Middle frontal gyrus (tissue), 1 donor: ENCODE data around the gene ATF3.
A peak's percentile ranks its signal among the peaks of the same experiment; 100 is the strongest.

Experiments
- DNase-seq: peaks from one replicate; pipeline ENCODE4 v3.0.0-alpha.2; 2015; ENCODE audit warnings: low spot score; ENCODE audit errors: extremely low spot score

The ATF3 gene, protein sequence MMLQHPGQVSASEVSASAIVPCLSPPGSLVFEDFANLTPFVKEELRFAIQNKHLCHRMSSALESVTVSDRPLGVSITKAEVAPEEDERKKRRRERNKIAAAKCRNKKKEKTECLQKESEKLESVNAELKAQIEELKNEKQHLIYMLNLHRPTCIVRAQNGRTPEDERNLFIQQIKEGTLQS

DNA sequence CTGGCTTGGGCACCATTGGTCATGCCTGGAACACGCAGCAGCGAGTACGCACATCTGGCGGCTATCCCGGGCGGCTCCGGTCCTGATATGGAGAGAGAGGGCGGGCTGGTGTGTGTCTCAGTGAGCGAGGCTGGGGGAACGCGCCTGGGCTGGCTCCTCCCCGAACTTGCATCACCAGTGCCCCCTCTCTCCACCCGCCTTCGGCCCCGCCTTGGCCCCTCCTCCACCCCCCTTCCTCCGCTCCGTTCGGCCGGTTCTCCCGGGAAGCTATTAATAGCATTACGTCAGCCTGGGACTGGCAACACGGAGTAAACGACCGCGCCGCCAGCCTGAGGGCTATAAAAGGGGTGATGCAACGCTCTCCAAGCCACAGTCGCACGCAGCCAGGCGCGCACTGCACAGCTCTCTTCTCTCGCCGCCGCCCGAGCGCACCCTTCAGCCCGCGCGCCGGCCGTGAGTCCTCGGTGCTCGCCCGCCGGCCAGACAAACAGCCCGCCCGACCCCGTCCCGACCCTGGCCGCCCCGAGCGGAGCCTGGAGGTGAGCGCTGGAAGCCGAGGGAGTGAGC is at the start of gene ATF3:
Gene ATF3, plus strand, starts transcription at position 370 of the 567 bp plus-strand sequence. CDS start 6,261 bp downstream, outside the sequence.
- DNase-seq: peak; percentile 94

DNA sequence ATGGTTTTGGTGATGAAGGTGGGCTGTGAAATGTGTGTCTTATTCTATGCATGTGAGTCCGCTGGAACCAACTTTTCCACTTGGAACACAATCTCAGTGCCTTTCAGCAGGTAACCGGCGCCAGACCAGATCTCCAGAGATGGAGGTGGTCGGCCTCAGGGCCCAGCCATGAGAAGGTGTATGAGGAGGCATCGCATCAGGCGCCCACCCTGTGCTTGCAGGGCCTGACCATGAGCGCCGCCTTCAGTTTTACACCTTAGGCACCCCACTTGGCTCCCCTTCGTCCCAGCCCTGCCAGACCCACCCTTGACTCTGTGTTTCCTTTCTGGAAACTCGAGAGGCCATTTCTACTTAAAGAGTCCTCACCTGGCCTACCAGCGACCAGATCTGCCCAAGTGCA is 48.6 kb upstream of the ATF3 start:
- DNase-seq: no peak

DNA sequence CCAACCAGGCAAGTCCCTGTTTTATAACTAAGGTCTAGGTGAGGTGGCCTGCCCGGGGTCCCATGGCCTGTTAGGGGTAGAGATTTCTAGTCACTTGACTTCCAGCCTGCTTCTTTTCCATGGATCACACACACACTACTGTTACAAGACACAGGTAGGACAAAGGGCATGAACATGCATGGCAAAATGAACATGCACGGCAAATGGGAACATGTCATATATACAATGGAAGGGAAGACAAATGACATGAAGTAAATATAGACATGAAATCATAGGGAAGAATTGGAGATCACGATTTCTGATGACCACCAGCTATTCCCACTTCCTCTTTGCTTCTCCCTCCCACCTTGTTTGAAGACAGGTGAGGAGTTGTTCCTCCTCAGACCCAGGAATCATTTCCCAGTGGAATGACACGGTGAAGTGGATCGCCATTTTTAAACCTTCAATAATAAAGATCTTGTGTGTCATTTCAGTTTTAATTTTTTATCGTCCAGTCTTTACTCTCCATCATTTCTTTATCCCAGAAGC is 47.6 kb upstream of the ATF3 start:
- no peak for DNase-seq

DNA sequence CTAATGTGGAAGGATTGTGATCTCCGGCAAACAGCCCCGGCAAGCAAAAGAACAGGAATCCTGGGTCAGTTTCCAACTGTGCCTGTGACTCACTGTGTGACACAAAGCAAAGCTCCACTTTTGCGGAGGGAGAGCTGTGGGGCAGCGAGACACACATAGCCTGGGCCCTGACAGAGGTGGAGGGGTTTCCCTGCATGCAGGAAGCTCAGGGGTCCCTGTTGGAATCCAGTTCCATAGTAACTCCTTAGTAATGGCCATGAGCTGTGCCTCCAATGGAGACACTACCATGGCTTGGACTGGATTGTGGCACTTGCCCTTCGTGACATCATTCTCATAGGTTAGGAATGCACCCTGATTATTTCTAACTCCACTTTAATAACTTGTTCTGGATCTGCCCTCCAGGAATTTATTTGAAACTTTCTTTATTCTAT is 47.0 kb upstream of the ATF3 start:
- DNase-seq: no peak

DNA sequence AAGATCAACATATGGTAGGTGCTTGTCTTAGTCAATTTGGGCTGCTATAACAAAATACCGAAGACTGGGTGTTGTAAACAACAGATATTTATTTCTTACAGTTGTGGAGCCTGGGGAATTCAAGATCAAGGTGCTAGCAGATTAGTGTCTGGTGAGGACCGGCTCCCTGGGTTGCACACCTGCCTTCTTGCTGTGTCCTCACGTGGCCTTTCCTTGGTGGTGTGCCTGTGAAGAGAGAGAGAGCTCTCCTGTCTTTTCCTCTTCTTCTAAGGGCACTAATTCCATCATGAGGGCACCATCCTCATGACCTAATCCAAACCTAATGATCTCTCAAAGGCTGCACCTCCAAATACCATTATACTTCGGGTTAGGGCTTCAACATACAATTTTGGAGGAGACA is 45.8 kb upstream of the ATF3 start:
- no peak for DNase-seq

DNA sequence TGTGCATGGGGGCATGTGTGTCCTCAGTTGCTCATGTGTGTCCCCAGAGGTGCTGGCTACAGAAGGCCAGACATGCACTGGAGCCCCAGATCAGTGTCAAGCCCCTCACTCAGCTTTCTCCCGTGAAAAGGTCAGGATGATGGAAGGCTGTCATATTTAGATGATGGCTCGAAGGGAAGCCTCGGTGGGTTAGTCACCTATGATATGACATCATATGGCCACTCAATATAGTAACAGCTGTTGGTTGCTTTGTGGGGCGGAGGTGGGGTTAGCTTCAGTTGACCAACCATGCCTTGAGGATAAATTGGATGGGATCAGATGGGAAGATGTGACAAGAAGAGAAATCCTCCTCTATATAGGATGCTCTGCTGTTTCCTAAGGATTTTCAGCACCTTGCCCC is 43.5 kb upstream of the ATF3 start:
- no peak for DNase-seq

DNA sequence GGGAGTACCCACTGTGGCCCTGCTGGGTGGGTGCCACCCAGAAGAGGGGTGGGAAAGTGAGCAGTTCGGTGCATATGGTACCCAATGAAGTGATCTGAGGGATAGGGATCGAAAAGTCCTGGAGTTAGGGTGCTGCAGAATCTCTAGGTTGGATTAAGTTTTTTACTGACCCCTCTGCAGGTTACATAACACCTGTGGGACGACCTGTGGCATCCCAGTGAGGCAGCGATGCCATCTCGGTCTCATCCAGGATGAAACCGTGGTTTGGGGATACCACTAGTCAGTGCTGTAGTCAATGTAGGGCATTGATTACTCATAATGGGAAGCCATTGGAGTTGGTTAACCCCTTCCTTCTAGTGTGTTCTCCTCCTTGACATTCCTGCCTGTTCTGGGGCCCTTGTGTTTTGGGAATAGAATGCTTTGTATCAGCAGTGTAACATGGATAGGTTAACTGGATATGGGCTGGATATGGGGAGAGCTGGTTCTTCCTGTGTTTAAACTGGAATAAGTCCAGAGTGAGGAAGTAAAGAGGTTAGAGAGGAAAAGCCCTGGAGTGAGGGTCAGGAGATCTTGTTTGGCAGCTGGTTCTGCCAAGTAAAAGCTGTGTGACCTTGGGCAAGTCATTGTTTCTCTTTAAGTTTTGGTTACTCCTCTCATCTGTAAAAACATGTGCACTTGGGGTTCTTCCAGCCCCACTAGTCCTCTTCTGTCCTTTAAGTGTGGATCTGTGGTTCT is 42.8 kb upstream of the ATF3 start:
- DNase-seq: no peak

DNA sequence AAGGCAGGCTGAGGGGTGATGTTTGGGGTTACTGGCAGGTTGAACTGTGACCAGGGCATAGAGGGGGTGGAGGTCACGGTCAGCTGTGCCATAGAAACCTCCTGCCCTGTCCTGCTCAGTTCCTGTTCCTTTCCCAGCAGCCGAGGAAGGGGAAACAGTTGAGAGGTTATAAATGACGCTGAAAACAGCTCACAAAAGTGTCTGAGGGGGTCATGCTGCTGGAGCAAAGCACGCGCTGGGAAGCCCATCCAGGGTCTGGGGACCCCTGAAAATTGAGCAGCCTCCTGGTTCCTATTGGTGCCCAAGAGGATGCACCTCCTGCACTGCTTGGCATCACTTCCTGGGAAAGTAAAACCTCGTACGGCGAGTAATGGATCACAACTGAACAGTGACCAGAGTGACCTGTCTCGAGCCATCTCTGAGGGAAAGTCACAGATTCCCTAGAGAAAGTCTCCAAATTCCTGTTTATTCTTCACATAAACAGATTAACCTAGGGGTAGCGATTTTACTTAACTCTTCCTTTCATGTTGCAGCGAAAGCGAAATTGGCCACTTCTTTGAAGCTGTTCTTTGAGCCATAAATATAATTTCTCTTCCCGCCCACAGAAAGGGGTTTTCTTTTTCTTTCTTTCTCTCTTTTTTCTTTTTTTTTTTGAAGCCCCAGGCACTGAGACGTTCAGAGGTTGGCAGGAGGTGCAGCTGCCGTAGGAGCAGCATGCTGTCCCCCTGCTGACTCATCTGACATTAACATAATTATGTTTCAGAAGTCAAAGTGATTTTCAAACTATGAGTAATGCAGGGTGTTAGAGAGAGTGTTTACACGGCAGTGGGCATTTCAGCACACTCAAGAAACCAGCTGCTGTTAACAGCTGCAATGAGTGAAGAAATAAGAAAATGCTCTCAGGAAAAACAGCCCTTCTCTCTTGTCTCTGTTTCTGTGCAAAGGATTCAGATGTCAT is 41.8 kb upstream of the ATF3 start:
- no peak for DNase-seq

DNA sequence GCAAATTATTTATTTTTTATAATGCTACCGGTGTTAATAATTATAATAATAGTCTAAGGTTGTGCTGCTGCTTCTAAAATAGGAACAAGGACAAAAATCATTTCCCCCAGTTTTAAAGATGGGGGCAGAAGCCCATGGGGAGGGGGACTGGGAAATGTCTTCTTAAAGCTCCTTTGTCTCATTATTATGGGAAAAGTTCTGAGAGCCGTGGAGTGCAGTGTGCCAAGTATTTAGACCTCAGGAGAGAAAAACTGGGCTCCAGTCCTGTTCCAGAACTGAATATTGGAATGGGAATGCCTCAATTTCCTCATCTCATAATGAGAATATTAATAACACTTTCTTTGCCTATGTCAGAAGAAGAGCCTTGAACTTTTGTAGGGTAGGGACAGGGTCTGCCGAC is 40.9 kb upstream of the ATF3 start:
- no peak for DNase-seq

DNA sequence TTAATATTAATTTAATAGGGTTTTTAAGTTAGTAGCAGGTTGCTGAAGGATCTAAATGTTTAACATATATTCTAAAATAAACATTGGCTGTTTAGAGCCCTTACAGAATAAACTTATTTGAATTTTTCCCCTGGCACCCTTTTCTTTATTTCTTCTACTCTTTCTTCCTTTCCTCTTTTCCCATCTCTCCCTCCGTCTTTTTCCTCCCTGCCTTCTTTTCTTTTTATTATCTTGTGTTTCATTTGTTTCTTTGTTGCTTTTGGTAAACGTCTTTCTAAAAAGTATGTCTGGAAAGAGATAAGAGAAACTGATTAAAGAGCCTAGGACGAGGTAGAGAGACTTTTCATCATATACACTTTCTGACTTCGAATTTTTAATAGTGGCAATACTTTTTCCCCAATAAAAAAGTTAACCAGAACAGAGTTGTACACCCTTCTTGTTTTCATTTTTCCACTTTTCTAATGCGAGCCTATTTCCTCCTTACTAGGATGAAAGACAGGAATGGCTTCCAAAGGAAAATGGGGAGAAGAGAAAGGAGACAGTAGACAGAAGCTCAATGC is 39.5 kb upstream of the ATF3 start:
- DNase-seq: no peak

DNA sequence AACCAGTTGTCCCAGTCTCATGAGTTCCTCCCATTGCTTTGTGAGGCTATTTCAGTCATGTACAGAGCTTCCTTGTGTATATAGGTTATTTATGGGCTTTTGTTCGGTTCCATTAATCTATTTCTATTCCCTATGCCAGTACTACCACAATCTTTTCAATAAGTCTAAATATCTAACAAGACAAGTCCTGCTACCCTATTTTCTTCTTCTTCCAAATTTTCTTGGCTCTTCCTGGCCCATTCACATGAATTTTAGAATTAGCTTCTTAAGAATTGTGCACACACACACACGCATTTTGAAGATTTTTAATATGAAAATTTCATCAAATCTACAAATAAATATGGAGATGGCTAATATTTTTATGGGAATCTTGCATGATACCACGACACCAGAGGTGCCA is 33.8 kb upstream of the ATF3 start:
- DNase-seq: no peak

DNA sequence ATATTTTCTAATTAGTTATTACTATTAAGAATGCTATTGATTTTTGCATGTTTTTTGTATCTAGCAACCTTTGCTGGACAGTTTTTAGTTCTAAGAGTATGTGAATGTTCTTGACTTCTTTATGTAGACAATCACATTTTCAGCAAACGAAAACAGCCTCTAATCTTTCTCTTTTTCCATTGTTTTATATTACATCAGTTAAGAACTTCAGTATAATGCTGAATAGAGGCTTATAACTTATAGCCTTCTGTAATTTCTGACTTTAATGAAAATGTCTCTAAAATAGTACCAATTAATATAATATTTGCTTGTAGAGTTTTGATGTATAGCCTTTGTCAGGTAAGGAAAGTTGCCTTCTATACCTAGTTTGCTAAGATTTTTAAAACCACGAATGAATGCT is 33.2 kb upstream of the ATF3 start:
- no peak for DNase-seq

DNA sequence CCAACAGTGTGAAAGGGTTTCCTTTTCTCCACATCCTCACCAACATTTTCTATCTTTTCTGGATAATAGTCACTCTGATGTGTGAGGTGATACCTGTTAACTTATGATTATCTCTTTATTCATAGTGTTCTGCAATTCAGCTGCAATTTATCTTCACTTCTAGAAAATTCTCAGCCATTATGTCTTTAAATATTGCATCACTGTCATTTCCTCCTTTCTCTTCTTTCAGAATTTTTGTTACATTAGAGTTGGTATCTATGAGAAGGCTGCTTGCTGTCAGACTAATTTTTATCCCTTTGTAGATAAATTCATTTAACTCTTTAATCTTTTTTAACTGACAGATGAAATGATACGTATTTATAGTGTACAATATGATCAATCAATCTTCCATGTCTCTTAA is 30.5 kb upstream of the ATF3 start:
- DNase-seq: no peak

DNA sequence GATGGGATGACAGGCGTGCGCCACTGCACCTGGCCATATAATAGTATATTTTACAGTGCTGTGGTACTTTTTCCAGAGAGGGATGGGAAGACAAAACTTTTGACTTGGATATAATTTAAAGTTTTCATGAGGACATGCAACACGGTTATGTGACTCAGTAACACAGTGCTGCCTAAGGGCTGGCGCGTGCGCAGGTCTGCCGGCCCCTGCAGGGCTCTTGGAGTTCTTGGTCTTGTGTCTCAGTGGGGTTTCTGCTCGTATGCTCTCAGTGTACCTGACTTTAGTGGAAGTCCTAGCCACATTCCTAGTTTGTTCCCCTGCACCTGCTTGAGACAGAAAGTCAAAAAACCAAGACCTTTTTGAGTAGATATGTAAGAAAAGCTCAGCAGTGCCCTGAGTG is 27.5 kb upstream of the ATF3 start:
- DNase-seq: no peak

DNA sequence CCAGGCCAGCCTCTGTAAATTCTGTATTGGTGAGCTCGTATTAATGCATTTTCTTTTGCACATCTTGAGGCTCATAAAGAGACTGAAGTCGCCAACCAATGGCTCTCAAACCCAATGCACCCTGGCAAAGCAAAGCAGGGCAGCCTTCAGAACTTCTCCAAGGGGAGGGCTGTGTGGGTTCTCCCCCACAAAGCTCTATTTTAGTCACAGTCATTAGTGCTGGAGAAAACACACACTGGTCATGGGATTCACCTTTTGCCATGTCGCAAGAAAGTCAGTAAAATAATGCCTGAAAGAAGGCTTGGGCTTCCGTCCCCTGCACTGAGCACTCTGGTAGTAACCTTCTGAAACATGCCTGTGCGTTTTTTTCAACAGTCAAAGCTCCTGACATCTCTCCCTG is 26.3 kb upstream of the ATF3 start:
- no peak for DNase-seq

DNA sequence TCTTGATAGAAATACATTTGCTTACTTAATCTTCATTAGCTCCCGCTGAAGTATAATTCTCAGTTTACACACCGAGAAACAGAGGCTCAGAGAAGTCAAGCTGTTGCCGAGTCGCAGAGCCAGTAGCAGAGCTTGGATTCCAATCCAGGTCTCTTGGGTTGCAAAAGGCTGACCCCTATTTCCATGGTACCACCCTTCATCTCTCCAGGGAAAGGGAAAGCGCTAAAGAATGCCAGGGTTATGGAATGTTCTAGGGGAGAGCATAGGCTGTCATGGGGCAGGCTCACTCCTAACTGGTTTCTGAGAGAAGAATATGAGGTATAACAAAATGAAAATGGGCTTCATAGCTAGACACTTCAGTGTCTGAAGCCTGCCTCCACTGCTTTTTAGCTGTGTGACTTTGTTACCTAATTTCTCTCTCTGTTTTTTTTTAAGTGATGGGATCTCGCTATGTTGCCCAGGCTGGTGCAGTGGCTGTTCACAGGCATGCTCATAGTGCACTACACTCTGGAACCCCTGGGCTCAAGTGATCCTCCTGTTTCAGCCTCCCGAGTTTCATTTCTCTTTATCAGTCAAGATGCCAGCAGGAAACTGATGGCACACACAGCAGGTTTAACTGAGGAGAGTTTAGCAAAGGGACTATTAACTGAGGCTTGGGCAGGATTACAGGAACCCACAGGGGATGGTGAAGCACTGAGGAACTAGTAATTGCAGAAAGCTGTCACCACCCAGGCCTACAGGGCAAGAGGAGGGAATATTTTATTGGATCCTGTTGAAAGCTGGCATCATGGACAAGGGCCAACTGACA is 25.5 kb upstream of the ATF3 start:
- no peak for DNase-seq

DNA sequence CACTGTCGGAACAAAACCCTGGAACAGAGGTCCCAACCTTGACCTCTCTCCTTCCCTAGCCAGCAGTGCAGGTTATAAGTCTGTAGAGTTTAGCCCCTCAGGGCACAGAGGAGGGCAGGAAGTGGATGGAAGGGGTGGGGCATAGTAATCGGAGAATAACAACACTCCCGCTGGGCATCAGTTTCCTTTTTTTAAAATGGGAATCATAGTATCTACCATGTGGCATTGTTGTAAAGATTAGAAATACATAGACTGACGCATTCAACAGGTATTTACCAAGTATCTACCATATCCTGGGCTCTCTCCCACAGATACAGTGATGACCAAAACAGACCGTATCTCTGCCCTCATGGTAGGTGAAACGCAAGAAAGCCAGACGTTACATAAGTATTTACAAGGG is 24.9 kb upstream of the ATF3 start:
- DNase-seq: no peak

DNA sequence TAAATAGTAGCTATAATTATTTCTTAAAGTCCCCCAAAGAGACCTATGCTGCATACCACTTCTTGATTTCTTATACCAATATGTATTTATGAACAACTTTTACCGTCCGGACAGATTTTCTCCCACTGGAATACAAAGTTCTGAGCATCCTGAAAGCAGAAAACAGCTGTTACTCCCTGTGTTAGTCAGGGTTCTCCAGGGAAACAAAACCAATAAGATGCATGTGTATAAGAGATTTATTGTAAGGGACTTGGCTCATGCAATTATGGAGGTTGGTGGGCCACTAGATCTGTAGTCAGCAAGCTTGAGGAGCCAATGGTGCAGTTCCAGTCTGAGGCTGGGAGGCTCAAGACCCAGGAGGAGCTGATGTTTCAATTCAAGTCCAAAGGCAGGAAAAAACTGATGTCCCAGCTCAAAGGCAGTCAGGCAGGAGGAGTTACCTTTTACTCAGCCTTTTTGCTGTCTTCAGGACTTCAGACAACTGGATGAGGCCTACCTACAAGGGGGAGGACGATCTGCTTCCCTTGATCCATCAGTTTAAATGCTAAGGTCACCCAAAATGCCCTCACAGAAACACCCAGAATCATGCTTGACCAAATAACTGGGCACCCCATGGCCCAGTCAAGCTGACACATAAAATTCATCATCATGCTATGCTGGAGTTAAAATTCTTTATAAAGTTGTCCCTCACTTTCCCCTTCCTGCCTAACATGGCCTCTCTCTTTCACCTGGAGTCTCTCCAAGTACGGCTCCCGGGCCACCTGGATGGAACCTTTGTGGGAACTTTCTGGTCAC is 24.3 kb upstream of the ATF3 start:
- no peak for DNase-seq

DNA sequence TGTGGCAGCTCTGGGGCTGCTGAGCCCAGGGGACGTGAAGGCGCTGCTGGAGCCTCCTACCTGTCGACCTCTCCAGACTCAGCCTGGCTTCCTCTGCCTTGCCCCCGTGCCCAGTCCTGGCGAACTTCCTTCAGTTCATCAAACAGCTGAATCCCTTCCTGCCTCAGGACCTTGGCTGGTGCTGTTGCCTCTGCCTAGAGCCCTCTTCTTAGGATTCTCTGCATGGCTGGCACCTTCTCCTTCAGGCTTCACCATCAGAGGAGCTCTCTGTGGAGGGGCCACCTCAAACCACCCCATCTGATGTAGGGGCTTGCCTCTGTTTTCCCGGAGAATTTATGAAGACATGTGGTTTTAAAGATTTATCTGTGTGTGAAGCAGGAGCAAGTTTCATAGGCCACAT is 23.4 kb upstream of the ATF3 start:
- DNase-seq: no peak
